GM12864 (cell line): Measurements from ENCODE around the gene GSTP1.
"Not testable (repeated sequence)": the region's sequence is repeated elsewhere in the genome, so short reads cannot be mapped to it uniquely, and the experiment has no call there.

ENCODE experiments used
- DNase-seq: peaks from one replicate; pipeline ENCODE4 v3.0.0-alpha.2; 2011; ENCODE audit warnings: low read depth
- H3K4me3 ChIP-seq: 2 replicates; pipeline ENCODE4 v1.5.1; 2011; ENCODE audit warnings: mild to moderate bottlenecking, low read depth, low read length, control low read depth
- CTCF ChIP-seq: IDR thresholded peaks from 2 replicates; pipeline ENCODE4 v1.5.1; 2011; ENCODE audit warnings: low read depth, mild to moderate bottlenecking, moderate library complexity, low read length, control low read depth, inconsistent platforms; ENCODE audit errors: missing control alignments

GSTP1 gene

GRCh38 chr11:67541198-67541597 is 42.4 kb upstream of the GSTP1 start:
- TF ChIP-seq CTCF = no peak
- no peak overlapping the region for H3K4me3 ChIP-seq
- DNase-seq = no peak

GRCh38 chr11:67542169-67542568 is 41.4 kb upstream of the GSTP1 start:
- TF ChIP-seq CTCF = no peak
- no peak for DNase-seq
- H3K4me3 ChIP-seq = no peak overlapping the region

- no peak for TF ChIP-seq CTCF
- DNase-seq = no peak
- no peak overlapping the region for H3K4me3 ChIP-seq
These were observed 40.6 kb upstream of the GSTP1 start for GRCh38 chr11:67542971-67543370.

- no peak for TF ChIP-seq CTCF
- no peak for DNase-seq
- no peak overlapping the region for H3K4me3 ChIP-seq
These were observed 40.0 kb upstream of the GSTP1 start for GRCh38 chr11:67543585-67543984.

- TF ChIP-seq CTCF = no peak
- DNase-seq = no peak
These were observed 38.9 kb upstream of the GSTP1 start for GRCh38 chr11:67544616-67545242.

GRCh38 chr11:67545280-67545679 is 38.3 kb upstream of the GSTP1 start:
- no peak overlapping the region for H3K4me3 ChIP-seq
- no peak for TF ChIP-seq CTCF
- no peak for DNase-seq

More at GRCh38 chr11:67544616-67545242, 38.9 kb upstream of the GSTP1 start:
- no peak overlapping the region for H3K4me3 ChIP-seq

GRCh38 chr11:67548112-67548511 is 35.5 kb upstream of the GSTP1 start:
- H3K4me3 ChIP-seq, DNase-seq: not testable (repeated sequence)
